Neural crest cell (in vitro differentiated cells): ENCODE results near the gene SLC44A4. TPM values are rescaled to one million over a fixed set of nuclear protein-coding genes. Genes with fewer than 3 reads are reported as not detected.
A peak's percentile ranks its signal among the peaks of the same experiment; 100 is the strongest.

Experiments
- DNase-seq: peaks from one replicate; pipeline ENCODE4 v3.0.0; 2021; ENCODE audit warnings: low read depth, mixed read lengths, low spot score
- H3K27ac Mint-ChIP-seq: one replicate; pipeline ENCODE4 v1.8.0; 2021; ENCODE audit warnings: mild to moderate bottlenecking, mixed read lengths; ENCODE audit not compliant: unreplicated experiment
- H3K27me3 Mint-ChIP-seq: 2 replicates; pipeline ENCODE4 v1.8.0; 2021; ENCODE audit warnings: low read depth, mild to moderate bottlenecking, mixed read lengths
- H3K36me3 Mint-ChIP-seq: 2 replicates; pipeline ENCODE4 v1.8.0; 2021; ENCODE audit warnings: low read depth, mild to moderate bottlenecking, mixed read lengths
- H3K4me1 Mint-ChIP-seq: 2 replicates; pipeline ENCODE4 v1.8.0; 2021; ENCODE audit warnings: mixed read lengths
- H3K4me3 Mint-ChIP-seq: one replicate; pipeline ENCODE4 v1.8.0; 2021; ENCODE audit warnings: mild to moderate bottlenecking, mixed read lengths
- H3K9me3 Mint-ChIP-seq: 2 replicates; pipeline ENCODE4 v1.8.0; 2021; ENCODE audit warnings: mixed read lengths
- total RNA-seq: library from RNA; stranded (reverse); gene quantifications from 2 replicates; pipeline ENCODE4 v1.2.1, GENCODE V29; 2021
- TF ChIP-seq, protein P1 (sequence below): fragments of 200-600 bp; sonication (generic); conservative IDR thresholded peaks from 2 replicates; pipeline ENCODE4 v1.5.0; 2021; ENCODE audit warnings: antibody characterized with exemption, mild to moderate bottlenecking

Gene SLC44A4
- total RNA-seq, 1 donor from 2014 or later: 0.84 TPM

DNA sequence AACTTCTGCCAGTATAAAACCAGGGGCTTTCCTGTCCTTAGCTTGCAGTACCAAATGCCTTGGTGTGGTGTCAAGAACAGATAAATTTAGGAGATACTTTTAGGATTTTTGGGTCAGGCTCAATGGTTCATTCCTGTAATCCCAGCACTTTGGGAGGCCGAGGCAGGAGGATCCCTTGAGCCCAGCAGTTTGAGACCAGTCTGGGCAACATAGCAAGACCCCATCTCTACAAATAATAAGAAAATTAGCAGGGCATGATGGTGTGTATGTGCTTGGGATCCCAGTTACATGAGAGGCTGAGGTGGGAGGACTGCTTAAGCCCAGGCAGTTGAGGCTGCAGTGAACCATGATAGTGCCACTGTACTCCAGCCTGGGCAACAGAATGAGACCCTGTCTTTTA is 26.2 kb upstream of the SLC44A4 start:
- TF ChIP-seq, protein P1, sequence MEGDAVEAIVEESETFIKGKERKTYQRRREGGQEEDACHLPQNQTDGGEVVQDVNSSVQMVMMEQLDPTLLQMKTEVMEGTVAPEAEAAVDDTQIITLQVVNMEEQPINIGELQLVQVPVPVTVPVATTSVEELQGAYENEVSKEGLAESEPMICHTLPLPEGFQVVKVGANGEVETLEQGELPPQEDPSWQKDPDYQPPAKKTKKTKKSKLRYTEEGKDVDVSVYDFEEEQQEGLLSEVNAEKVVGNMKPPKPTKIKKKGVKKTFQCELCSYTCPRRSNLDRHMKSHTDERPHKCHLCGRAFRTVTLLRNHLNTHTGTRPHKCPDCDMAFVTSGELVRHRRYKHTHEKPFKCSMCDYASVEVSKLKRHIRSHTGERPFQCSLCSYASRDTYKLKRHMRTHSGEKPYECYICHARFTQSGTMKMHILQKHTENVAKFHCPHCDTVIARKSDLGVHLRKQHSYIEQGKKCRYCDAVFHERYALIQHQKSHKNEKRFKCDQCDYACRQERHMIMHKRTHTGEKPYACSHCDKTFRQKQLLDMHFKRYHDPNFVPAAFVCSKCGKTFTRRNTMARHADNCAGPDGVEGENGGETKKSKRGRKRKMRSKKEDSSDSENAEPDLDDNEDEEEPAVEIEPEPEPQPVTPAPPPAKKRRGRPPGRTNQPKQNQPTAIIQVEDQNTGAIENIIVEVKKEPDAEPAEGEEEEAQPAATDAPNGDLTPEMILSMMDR: no peak
- H3K4me1 Mint-ChIP-seq: peaks cover 16% of the 10 kb centered on the region
- H3K9me3 Mint-ChIP-seq: no peaks in the 10 kb centered on the region

DNA sequence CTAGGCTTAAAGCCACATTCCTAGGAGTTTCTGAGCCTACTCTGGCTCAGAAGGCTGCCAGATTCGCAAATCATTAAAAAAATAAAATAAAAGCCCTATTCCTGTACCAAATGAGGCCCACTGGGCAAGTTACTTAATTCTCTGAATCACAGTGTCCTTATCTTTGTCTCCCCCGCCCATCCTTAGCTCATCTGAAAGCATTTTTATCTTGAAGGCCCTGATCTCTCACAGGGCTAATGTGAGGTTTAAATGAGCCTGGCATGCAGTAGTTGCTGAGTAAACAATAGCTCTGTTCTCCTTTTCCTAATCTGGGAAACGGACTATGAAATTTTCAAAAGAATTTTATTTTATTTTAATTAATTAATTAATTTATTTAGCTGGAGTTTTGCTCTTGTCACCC is 25.2 kb upstream of the SLC44A4 start:
- no peak for DNase-seq
- no peak overlapping the region for H3K27ac Mint-ChIP-seq
- peaks cover 26% of the 10 kb centered on the region for H3K4me1 Mint-ChIP-seq
- peaks cover 14% of the 10 kb centered on the region for H3K27me3 Mint-ChIP-seq
- TF ChIP-seq, protein P1: no peak
- no peaks in the 10 kb centered on the region for H3K36me3 Mint-ChIP-seq
- no peaks in the 10 kb centered on the region for H3K9me3 Mint-ChIP-seq
- peak overlapping the region; percentile 55 for H3K4me3 Mint-ChIP-seq

More for the DNA sequence above, 26.2 kb upstream of the SLC44A4 start:
- Mint-ChIP-seq H3K27ac (no peak overlapping the region), H3K4me3 (peak overlapping the region; percentile 72), H3K36me3 (no peaks in the 10 kb centered on the region), H3K27me3 (peaks cover 14% of the 10 kb centered on the region)
- no peak for DNase-seq

DNA sequence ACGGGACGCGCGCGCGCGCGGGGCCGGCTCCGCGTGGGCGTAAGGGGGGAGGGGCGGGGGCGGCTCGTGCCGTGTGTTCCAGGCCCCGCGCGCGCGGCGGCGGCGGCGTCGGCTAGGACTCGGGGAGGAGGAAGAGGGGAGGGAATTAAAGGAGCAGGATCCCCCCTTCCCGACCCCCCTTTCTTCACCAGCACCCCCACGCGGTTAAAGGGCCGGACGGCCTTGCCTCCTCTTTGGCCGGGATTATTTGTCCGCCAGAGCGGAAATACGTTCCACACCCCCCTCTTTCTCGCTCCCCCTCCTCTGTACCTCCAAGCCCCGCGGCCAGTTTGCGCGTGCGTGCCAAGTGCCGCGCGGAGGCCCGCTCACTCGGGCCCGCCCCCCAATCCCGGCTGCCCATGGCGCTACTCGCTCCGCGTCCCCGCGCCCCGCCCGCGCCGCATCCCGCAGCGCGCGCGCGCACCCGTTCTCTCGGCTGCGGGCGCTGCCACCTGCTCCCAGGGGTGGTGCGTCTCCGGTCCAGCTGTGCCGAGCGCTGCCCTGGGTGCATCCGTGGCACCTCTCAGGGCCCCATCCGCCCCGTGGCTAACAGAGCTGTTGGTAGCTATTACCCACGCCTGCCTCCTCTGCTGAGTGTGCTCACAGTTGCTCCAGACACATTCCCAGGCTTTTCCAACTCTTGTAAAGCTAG is 23.3 kb upstream of the SLC44A4 start, which contains the start of gene ZBTB12:
Gene ZBTB12, minus strand, starts transcription at position 134 of the 691 bp plus-strand sequence. CDS start 781 bp downstream, outside the sequence.
- no peaks in the 10 kb centered on the region for H3K9me3 Mint-ChIP-seq
- peak within 1 kb of the TSS; percentile 43 for H3K27ac Mint-ChIP-seq
- TF ChIP-seq, protein P1: no peak
- H3K27me3 Mint-ChIP-seq: peaks cover 14% of the 10 kb centered on the region
- peak within 1 kb of the TSS; percentile 89 for H3K4me3 Mint-ChIP-seq
- no peaks in the 10 kb centered on the region for H3K36me3 Mint-ChIP-seq
- H3K4me1 Mint-ChIP-seq: peaks cover 37% of the 10 kb centered on the region
- DNase-seq: peak; percentile 95

DNA sequence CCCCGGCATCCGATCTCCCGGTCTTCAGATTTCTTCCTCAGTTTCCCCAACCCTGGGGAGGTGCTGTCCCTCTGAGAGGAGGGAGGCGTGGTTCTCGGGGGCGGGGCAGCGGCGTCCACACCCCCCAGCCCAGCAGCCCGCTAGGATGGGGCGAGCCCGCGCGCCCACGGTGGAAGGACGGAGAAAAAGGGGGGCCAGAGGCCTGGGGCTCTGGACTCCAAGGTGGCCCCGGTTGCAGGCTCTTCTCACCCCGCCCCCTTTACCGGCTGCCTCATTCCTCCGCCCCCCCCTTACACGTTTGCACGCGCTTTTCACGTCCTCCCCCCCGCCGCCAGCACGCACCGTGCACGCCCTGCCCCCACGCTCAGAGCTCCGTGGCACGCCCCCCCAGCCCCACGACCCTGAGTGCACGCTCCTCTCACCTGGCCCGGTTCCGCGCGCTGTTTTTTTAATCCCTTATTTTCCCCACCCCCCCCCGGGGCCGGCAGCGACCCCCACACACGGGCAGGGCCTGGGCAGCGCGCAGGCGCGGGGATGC is 22.7 kb upstream of the SLC44A4 start:
- TF ChIP-seq, protein P1: no peak
- Mint-ChIP-seq H3K4me3 (peak overlapping the region; percentile 89), H3K36me3 (no peaks in the 10 kb centered on the region), H3K9me3 (no peaks in the 10 kb centered on the region), H3K27ac (no peak overlapping the region), H3K27me3 (peaks cover 13% of the 10 kb centered on the region), H3K4me1 (peaks cover 39% of the 10 kb centered on the region)
- DNase-seq: no peak

DNA sequence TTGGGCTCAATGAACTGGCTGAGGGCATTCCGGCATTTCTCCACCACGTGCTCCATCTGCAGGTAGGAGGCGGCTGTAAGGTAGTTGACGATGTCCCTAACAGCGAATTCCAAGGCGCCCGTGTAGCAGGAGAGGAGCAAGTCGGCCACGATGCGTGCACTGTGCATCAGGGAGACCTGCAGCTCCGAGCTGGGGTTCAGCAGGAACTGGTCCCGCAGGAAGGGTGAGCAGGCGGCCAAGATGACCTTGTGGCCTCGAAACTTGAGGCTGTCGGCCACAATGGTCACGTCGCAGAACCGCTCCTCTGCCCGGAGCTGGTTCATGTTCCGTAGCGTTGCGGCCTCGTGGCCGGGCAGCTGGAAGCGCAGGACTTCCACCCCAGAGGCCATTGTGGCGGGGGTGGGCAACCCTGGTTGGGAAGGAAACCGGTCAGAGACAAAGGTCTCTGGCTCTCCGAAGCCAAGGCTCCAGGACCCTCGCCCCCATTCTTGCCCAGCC is 22.2 kb upstream of the SLC44A4 start:
- H3K4me3 Mint-ChIP-seq: peak overlapping the region; percentile 89
- peaks cover 39% of the 10 kb centered on the region for H3K4me1 Mint-ChIP-seq
- peaks cover 7% of the 10 kb centered on the region for H3K27me3 Mint-ChIP-seq
- H3K36me3 Mint-ChIP-seq: no peaks in the 10 kb centered on the region
- no peak for DNase-seq
- H3K9me3 Mint-ChIP-seq: no peaks in the 10 kb centered on the region
- TF ChIP-seq, protein P1: no peak
- peak overlapping the region; percentile 27 for H3K27ac Mint-ChIP-seq
